ENCODE data around the gene AKR1C3. TPM values are rescaled to one million over a fixed set of nuclear protein-coding genes. Genes with fewer than 3 reads are reported as not detected.
A peak's percentile ranks its signal among the peaks of the same experiment; 100 is the strongest.

The AKR1C3 gene
- total and polyA plus RNA-seq, 8 donors, result 1.5 to 88.3 (median 2.5) TPM

DNA sequence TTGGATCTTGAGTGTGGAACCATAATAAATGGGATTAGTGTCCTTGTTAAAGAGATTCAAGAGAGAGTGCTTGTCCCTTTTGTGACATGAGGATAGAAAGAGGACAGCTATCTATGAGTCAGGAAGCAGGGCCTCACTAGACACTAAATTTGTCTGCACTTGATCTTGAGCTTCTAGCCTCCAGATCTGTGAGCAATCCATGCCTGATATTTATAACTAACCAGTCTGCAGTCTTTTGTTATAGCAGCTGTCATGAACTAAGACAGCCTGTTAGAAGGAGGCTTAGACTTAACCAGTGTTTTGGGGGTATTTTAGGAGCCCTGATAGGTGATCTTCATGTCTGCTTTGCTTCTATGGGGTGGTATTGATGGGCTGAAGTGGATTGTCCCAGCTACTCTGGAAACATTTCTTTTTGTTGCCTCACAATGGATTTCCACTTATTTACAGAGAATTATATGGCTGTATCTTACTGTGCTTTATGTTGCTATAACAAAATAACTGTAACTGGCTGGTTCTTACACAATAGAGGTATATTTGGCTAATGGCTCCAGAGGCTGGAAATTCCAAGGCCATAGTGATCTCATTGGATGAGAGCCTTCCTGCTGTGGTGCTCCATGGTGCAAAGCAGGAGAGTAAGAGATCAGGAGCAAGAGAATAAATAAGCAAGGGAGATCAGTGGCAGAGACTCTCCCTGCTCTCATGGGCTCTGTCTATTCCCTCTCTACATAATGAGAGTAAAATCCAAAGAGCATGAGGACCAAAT is 23.4 kb upstream of the AKR1C3 start:
- H3K4me1 ChIP-seq, result peaks cover 11 to 13% of the 10 kb centered on the region in 2 donors
- no peak overlapping the region for H3K4me3 ChIP-seq
- H3K27ac ChIP-seq, result peak overlapping the region; percentile 64 to 75
- TF ChIP-seq, protein P1, sequence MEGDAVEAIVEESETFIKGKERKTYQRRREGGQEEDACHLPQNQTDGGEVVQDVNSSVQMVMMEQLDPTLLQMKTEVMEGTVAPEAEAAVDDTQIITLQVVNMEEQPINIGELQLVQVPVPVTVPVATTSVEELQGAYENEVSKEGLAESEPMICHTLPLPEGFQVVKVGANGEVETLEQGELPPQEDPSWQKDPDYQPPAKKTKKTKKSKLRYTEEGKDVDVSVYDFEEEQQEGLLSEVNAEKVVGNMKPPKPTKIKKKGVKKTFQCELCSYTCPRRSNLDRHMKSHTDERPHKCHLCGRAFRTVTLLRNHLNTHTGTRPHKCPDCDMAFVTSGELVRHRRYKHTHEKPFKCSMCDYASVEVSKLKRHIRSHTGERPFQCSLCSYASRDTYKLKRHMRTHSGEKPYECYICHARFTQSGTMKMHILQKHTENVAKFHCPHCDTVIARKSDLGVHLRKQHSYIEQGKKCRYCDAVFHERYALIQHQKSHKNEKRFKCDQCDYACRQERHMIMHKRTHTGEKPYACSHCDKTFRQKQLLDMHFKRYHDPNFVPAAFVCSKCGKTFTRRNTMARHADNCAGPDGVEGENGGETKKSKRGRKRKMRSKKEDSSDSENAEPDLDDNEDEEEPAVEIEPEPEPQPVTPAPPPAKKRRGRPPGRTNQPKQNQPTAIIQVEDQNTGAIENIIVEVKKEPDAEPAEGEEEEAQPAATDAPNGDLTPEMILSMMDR (IDR thresholded peaks at IDR 0.05), result no peak
- ATAC-seq (peak; percentile 33), DNase-seq (no peak)
- H3K36me3 ChIP-seq, result no peaks in the 10 kb centered on the region
- peaks cover 0 to 2% of the 10 kb centered on the region in 2 donors for H3K9me3 ChIP-seq
- H3K27me3 ChIP-seq, result no peaks in the 10 kb centered on the region
- intact Hi-C loops (cut with DNase I), result no loop called here

DNA sequence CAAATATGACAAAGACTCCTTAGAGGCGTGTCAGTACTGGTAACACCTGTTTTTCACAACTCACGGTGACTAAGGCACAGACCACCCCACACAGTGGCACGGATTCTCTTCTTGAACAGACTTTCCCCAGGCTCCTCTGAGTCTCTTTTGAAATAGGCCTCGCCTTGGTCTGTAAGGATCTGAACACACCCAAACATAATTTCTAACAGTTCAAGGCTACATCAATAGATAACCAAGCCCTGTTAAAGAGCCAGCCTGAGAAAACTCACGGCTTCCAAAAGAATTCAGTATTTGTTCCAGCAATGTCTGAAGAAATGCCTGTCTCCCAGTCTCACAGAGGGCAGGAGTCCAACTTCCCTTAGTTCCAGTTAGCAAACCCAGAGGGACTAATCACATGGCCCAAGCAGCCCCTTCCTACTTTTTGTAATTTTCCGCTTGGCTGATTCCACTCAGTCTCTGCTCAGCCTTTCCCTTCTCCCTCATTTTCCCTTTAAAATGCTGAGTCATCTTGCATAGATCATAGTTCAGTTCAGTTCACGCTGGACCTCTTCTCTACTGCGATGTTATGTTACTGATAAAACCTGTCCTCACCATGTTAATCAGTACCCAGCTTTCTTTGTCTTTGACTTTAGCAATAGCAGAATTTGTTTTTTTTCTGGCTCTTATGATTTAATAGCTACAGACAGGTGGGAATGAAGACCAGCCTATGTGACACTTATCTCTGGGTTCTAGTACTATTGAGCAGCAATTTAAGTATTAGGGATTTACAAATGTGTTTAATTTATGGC is 22.6 kb upstream of the AKR1C3 start:
- H3K36me3 ChIP-seq, result no peaks in the 10 kb centered on the region
- peaks cover 11 to 13% of the 10 kb centered on the region in 2 donors for H3K4me1 ChIP-seq
- TF ChIP-seq, protein P1 (IDR thresholded peaks at IDR 0.05), result no peak
- DNase-seq (peak in 3 of 4 donors; percentile 34 to 80 (median 42)), ATAC-seq (peak; percentile 91)
- H3K27ac ChIP-seq, result peak overlapping the region; percentile 64 to 75
- peaks cover 0 to 2% of the 10 kb centered on the region in 2 donors for H3K9me3 ChIP-seq
- intact Hi-C loops (cut with DNase I), result no loop called here
- no peaks in the 10 kb centered on the region for H3K27me3 ChIP-seq
- H3K4me3 ChIP-seq, result no peak overlapping the region

DNA sequence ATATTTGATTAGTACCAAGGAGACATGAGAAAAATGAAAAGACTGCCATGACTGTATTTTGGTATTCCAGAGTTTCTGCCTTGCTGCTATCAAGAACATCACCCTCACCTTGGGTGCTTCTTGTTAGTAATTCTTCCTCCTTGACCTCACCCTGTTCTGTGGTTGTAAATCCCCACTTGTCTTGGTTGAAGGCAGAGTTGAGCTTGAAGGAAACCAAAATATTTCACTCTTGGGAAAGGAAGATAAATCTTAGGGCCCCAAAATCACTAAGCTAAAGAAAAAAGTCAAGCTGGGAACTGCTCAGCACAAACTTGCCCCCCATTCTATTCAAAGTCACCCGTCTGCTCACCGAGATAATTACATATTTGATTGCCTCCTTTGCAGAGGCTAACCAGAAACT is 20.6 kb upstream of the AKR1C3 start:
- intact Hi-C loops (cut with DNase I), result no loop called here
- TF ChIP-seq, protein P1 (IDR thresholded peaks at IDR 0.05), result no peak
- no peak overlapping the region for H3K27ac ChIP-seq
- ATAC-seq (no peak), DNase-seq (no peak)
- H3K4me3 ChIP-seq, result no peak overlapping the region
- no peaks in the 10 kb centered on the region for H3K36me3 ChIP-seq
- H3K27me3 ChIP-seq, result no peaks in the 10 kb centered on the region
- H3K9me3 ChIP-seq, result peaks cover 0 to 2% of the 10 kb centered on the region in 2 donors
- peaks cover 11 to 13% of the 10 kb centered on the region in 2 donors for H3K4me1 ChIP-seq

DNA sequence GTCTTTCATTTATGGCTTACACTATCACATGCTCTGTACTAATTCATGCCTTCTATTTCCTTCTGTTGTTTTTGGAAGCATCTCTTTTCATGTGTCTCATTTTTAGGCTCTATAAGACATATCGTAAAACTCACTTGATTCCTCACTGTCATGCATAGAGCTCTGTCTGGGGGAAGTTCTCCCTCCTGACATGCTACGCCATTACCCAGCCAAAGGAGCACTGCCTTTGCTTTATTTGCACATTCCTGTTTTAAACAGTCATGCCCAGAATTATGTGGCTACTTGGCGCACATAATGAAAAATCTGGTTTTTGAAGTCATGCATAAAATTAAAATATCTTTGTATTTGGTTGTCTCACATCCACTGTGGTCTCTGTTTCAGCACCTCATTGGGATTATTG is 17.6 kb upstream of the AKR1C3 start:
- intact Hi-C loops (cut with DNase I), result no loop called here
- Histone ChIP-seq H3K4me1 (peaks cover 7 to 9% of the 10 kb centered on the region in 2 donors), H3K4me3 (no peak overlapping the region), H3K27ac (peak overlapping the region in 1 of 2 donors; percentile 10), H3K9me3 (no peaks in the 10 kb centered on the region), H3K36me3 (no peaks in the 10 kb centered on the region), H3K27me3 (no peaks in the 10 kb centered on the region)
- TF ChIP-seq, protein P1 (IDR thresholded peaks at IDR 0.05), result no peak
- DNase-seq (no peak), ATAC-seq (peak; percentile 26)

DNA sequence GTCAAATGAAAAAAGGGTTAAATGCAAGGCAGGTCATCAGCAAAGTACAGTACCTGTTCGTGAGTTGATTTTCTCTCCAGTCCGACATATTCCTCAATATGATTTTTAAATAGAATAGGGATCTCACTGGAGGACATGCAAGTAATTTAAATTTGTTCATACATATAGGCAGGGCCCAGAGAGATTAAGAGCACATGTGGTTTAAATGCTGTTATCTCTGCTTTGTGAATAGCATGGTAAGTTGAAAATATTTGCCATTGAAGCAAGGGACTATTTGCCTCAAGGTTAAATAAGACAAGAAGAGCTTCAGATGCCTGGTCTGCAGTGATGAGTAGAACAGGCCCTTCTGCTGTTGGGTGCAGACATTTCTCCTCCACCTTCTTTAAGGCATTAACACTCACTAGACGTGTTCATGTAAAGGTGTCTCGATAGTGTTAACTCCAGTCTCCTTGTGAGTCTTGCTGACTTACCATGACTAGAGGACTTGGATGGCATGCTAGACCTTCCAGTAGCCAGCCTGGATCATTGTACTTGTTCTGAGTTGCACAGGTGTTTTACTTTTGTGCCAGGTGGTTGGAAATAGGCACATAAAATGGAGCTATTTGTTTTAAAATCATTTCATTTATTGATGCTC is 15.6 kb upstream of the AKR1C3 start:
- intact Hi-C loops (cut with DNase I), result no loop called here
- Histone ChIP-seq H3K9me3 (no peaks in the 10 kb centered on the region), H3K4me3 (no peak overlapping the region), H3K36me3 (no peaks in the 10 kb centered on the region), H3K4me1 (no peaks in the 10 kb centered on the region), H3K27me3 (no peaks in the 10 kb centered on the region), H3K27ac (no peak overlapping the region)
- DNase-seq (no peak), ATAC-seq (peak; percentile 27)
- TF ChIP-seq, protein P1 (IDR thresholded peaks at IDR 0.05), result no peak

Data from left lung (tissue), 10 donors.